ENCODE results near the gene CARMIL1. TPM values are rescaled to one million over a fixed set of nuclear protein-coding genes. Genes with fewer than 3 reads are reported as not detected.
"Not testable (repeated sequence)": the region's sequence is repeated elsewhere in the genome, so short reads cannot be mapped to it uniquely, and the experiment has no call there.

Gene CARMIL1
- total RNA-seq, 2 donors from 2014 or later = 11.9 to 13.7 TPM

- H3K27ac ChIP-seq = no peak overlapping the region
- no peaks in the 10 kb centered on the region for H3K27me3 ChIP-seq
- WGBS, 2 donors = 91 to 100% methylated on average over 1 of the region's 1 CpG
- DNase-seq (no peak), ATAC-seq (no peak)
- no peaks in the 10 kb centered on the region for H3K4me1 ChIP-seq
- H3K4me3 ChIP-seq = no peak overlapping the region
- peaks cover 0 to 3% (median 0%) of the 10 kb centered on the region in 3 donors for H3K9me3 ChIP-seq
- TF ChIP-seq CTCF (IDR thresholded peaks at IDR 0.05) (no peak), POLR2A (IDR thresholded peaks at IDR 0.05) (no peak)
- no peaks in the 10 kb centered on the region for H3K36me3 ChIP-seq (replicated peaks in 1 of 2; ENCODE audit: insufficient read depth in 1 of 2, low read depth in 2 of 2)
- intact Hi-C loops (cut with DNase I) = no loop called here
Measured at GRCh38 chr6:25377664-25378063, 98.5 kb downstream of the CARMIL1 start.

DNA sequence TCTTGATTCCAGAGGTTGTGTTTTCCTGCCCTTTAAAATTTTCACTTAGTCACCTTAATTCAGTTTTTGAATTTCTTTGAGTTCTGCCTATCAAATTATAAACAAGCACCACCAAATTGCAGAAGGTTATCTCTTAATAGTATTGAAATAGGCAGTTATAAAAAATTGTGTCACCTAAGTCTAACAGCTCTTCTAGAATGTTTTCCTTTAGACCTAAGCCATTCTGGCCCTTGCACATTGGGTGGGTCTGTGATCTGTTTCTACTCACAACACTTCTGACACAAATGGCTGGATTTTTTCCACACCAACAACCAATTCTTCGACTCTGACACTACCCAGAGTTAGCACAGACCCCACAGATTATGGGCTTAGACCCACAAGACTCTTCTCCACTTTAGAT, 101.9 kb downstream of the CARMIL1 start:
- DNase-seq (no peak), ATAC-seq (no peak)
- no peak overlapping the region for H3K27ac ChIP-seq
- H3K27me3 ChIP-seq = no peaks in the 10 kb centered on the region
- H3K4me3 ChIP-seq = no peak overlapping the region
- TF ChIP-seq POLR2A (IDR thresholded peaks at IDR 0.05) = no peak
- H3K4me1 ChIP-seq = no peaks in the 10 kb centered on the region
- 76 to 83% methylated on average over 1 of the region's 1 CpG for WGBS, 2 donors
- peaks cover 0 to 3% (median 0%) of the 10 kb centered on the region in 3 donors for H3K9me3 ChIP-seq
- H3K36me3 ChIP-seq (replicated peaks in 1 of 2; ENCODE audit: insufficient read depth in 1 of 2, low read depth in 2 of 2) = no peaks in the 10 kb centered on the region
- intact Hi-C loops (cut with DNase I) = no loop called here

DNA sequence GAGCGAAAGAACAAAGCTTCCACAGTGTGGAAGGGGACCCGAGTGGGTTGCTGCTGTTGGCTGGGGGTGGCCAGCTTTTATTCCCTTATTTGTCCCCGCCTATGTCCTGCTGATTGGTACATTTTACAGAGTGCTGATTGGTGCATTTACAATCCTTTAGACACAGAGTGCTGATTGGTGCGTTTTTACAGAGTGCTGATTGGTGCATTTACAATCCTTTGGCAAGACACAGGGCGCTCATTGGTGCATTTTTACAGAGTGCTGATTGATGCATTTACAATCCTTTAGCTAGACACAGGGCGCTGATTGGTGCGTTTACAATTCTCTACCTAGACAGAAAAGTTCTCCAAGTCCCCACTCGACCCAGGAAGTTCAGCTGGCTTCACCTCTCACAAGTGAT, 103.3 kb downstream of the CARMIL1 start:
- H3K27ac ChIP-seq; H3K9me3 ChIP-seq; DNase-seq; ATAC-seq; H3K4me3 ChIP-seq; intact Hi-C loops (cut with DNase I); H3K27me3 ChIP-seq; H3K36me3 ChIP-seq (replicated peaks in 1 of 2; ENCODE audit: insufficient read depth in 1 of 2, low read depth in 2 of 2); H3K4me1 ChIP-seq: not testable (repeated sequence)
- 89 to 95% methylated on average over 8 of the region's 8 CpGs for WGBS, 2 donors

GRCh38 chr6:25384234-25384633, 105.1 kb downstream of the CARMIL1 start:
- TF ChIP-seq POLR2A (IDR thresholded peaks at IDR 0.05) = no peak
- no peak for TF ChIP-seq CTCF (IDR thresholded peaks at IDR 0.05)
- Histone ChIP-seq H3K9me3 (peaks cover 0 to 3% (median 0%) of the 10 kb centered on the region in 3 donors), H3K27me3 (no peaks in the 10 kb centered on the region), H3K27ac (no peak overlapping the region), H3K4me3 (no peak overlapping the region), H3K36me3 (replicated peaks in 1 of 2; ENCODE audit: insufficient read depth in 1 of 2, low read depth in 2 of 2) (no peaks in the 10 kb centered on the region), H3K4me1 (no peaks in the 10 kb centered on the region)
- DNase-seq (no peak), ATAC-seq (no peak)
- 69 to 74% methylated on average over 7 of the region's 7 CpGs for WGBS, 2 donors
- intact Hi-C loops (cut with DNase I) = no loop called here

- Histone ChIP-seq H3K27me3 (no peaks in the 10 kb centered on the region), H3K4me1 (no peaks in the 10 kb centered on the region), H3K9me3 (peaks cover 0 to 3% (median 0%) of the 10 kb centered on the region in 3 donors), H3K4me3 (no peak overlapping the region), H3K36me3 (replicated peaks in 1 of 2; ENCODE audit: insufficient read depth in 1 of 2, low read depth in 2 of 2) (no peaks in the 10 kb centered on the region), H3K27ac (no peak overlapping the region)
- DNase-seq (no peak), ATAC-seq (no peak)
- TF ChIP-seq POLR2A (IDR thresholded peaks at IDR 0.05) (no peak), CTCF (IDR thresholded peaks at IDR 0.05) (no peak)
- WGBS, 2 donors = 59 to 66% methylated on average over 5 of the region's 5 CpGs
- intact Hi-C loops (cut with DNase I) = no loop called here
Measured at GRCh38 chr6:25384967-25385366, 105.8 kb downstream of the CARMIL1 start.

- WGBS, 2 donors = 88 to 92% methylated on average over 2 of the region's 2 CpGs
- no peak overlapping the region for H3K27ac ChIP-seq
- no peaks in the 10 kb centered on the region for H3K4me1 ChIP-seq
- H3K9me3 ChIP-seq = no peaks in the 10 kb centered on the region
- TF ChIP-seq CTCF (IDR thresholded peaks at IDR 0.05) = no peak
- TF ChIP-seq POLR2A (IDR thresholded peaks at IDR 0.05) = no peak
- ATAC-seq = no peak
- no peaks in the 10 kb centered on the region for H3K36me3 ChIP-seq (replicated peaks in 1 of 2; ENCODE audit: insufficient read depth in 1 of 2, low read depth in 2 of 2)
- no peaks in the 10 kb centered on the region for H3K27me3 ChIP-seq
- intact Hi-C loops (cut with DNase I) = no loop called here
- no peak for DNase-seq
- H3K4me3 ChIP-seq = no peak overlapping the region
Measured at GRCh38 chr6:25387483-25387882, 108.3 kb downstream of the CARMIL1 start.
